ENCODE data around the gene TFF2.

- TF ChIP-seq CREB5 (CRISPR knock-in tag; IDR thresholded peaks at IDR 0.05; ENCODE audit: low read depth) (no peak), ZNF8 (CRISPR knock-in tag; IDR thresholded peaks at IDR 0.05) (no peak), PATZ1 (CRISPR knock-in tag; IDR thresholded peaks at IDR 0.05; ENCODE audit: borderline replicate concordance) (no peak), OSR1 (CRISPR knock-in tag; IDR thresholded peaks at IDR 0.05) (no peak), TOX (CRISPR knock-in tag; IDR thresholded peaks at IDR 0.05; ENCODE audit: borderline replicate concordance) (no peak), TCF4 (CRISPR knock-in tag; IDR thresholded peaks at IDR 0.05; ENCODE audit: borderline replicate concordance) (no peak), ZFP30 (CRISPR knock-in tag; IDR thresholded peaks at IDR 0.05) (no peak)
These were observed 47.1 kb upstream of the TFF2 start for GRCh38 chr21:42397746-42398394.

All from SK-N-SH treated with all-trans-retinoic acid at 6 μM for 48 hours (cell line).